HEK293T (cell line): ENCODE data around the gene IGF2.

Experiments used
- ARNT ChIP-seq: fragments of 450-650 bp; IDR thresholded peaks from 2 replicates; pipeline ENCODE4 v1.6.1; 2017; ENCODE audit warnings: mild to moderate bottlenecking
- BHLHE40 ChIP-seq: fragments of 450-650 bp; IDR thresholded peaks from 2 replicates; pipeline ENCODE4 v1.6.1; 2016; ENCODE audit warnings: mild to moderate bottlenecking, moderate library complexity, borderline replicate concordance
- CTBP1 ChIP-seq: fragments of 450-650 bp; IDR thresholded peaks from 2 replicates; pipeline ENCODE4 v1.6.1; 2016; ENCODE audit warnings: borderline replicate concordance
- ELF4 ChIP-seq: fragments of 450-650 bp; IDR thresholded peaks from 2 replicates; pipeline ENCODE4 v1.6.1; 2017; ENCODE audit warnings: antibody characterized with exemption
- FOXA1 ChIP-seq: fragments of 450-650 bp; IDR thresholded peaks from 2 replicates; pipeline ENCODE4 v1.6.1; 2016; ENCODE audit warnings: mild to moderate bottlenecking
- FOXK2 ChIP-seq: fragments of 450-650 bp; IDR thresholded peaks from 2 replicates; pipeline ENCODE4 v1.6.1; 2016; ENCODE audit warnings: mild to moderate bottlenecking
- FOXM1 ChIP-seq: fragments of 450-650 bp; IDR thresholded peaks from 2 replicates; pipeline ENCODE4 v1.6.1; 2017; ENCODE audit warnings: mild to moderate bottlenecking, borderline replicate concordance
- HDGF ChIP-seq: fragments of 450-650 bp; IDR thresholded peaks from 2 replicates; pipeline ENCODE4 v1.6.1; 2017; ENCODE audit warnings: antibody characterized with exemption, borderline replicate concordance
- NFRKB ChIP-seq: fragments of 450-650 bp; IDR thresholded peaks from 2 replicates; pipeline ENCODE4 v1.6.1; 2016; ENCODE audit warnings: mild to moderate bottlenecking, moderate library complexity
- PKNOX1 ChIP-seq: fragments of 450-650 bp; IDR thresholded peaks from 2 replicates; pipeline ENCODE4 v1.6.1; 2016
- SP1 ChIP-seq: fragments of 450-650 bp; IDR thresholded peaks from 2 replicates; pipeline ENCODE4 v1.6.1; 2017
- SUZ12 ChIP-seq: fragments of 450-650 bp; IDR thresholded peaks from 2 replicates; pipeline ENCODE4 v1.6.1; 2016; ENCODE audit warnings: mild to moderate bottlenecking
- TARDBP ChIP-seq: fragments of 450-650 bp; IDR thresholded peaks from 2 replicates; pipeline ENCODE4 v1.6.1; 2016
- ZNF384 ChIP-seq: fragments of 450-650 bp; IDR thresholded peaks from 2 replicates; pipeline ENCODE4 v1.6.1; 2016

- TF ChIP-seq SP1 (no peak), FOXM1 (no peak), ZNF384 (no peak), BHLHE40 (no peak), SUZ12 (no peak), NFRKB (no peak), TARDBP (no peak), ARNT (no peak), FOXA1 (no peak), ELF4 (no peak), CTBP1 (no peak), PKNOX1 (no peak), FOXK2 (no peak), HDGF (no peak)
Measured at GRCh38 chr11:2106583-2107209, 32.5 kb downstream of the IGF2 start.
